WTC11 (cell line): ENCODE results near the gene ASPHD1.

Experiments
- CTCF ChIP-seq: fragments of 200-600 bp; IDR thresholded peaks from 2 replicates; pipeline ENCODE4 v1.8.0; 2022; ENCODE audit warnings: antibody characterized with exemption
- GABPB1 ChIP-seq: sonication (generic); formaldehyde crosslinking; IDR thresholded peaks from 2 replicates; pipeline ENCODE4 v1.8.1; 2023; ENCODE audit warnings: mild to moderate bottlenecking, missing genetic modification reagents
- MAX ChIP-seq: sonication (generic); formaldehyde crosslinking; IDR thresholded peaks from 2 replicates; pipeline ENCODE4 v1.8.0; 2022; ENCODE audit warnings: mild to moderate bottlenecking, missing genetic modification reagents
- ZBTB43 ChIP-seq: sonication (generic); formaldehyde crosslinking; IDR thresholded peaks from 2 replicates; pipeline ENCODE4 v1.8.1; 2023; ENCODE audit warnings: mild to moderate bottlenecking, missing genetic modification reagents
- ZNF121 ChIP-seq: sonication (generic); formaldehyde crosslinking; IDR thresholded peaks from 2 replicates; pipeline ENCODE4 v1.8.0; 2023; ENCODE audit warnings: missing genetic modification reagents
- ZNF138 ChIP-seq: sonication (generic); formaldehyde crosslinking; conservative IDR thresholded peaks from 2 replicates; pipeline ENCODE4 v1.8.1; 2022; ENCODE audit warnings: mild to moderate bottlenecking, moderate library complexity, missing genetic modification reagents

- TF ChIP-seq GABPB1 (no peak), CTCF (no peak), ZNF138 (CRISPR knock-in tag) (no peak), ZBTB43 (CRISPR knock-in tag) (no peak), MAX (CRISPR knock-in tag) (no peak), ZNF121 (no peak)
These were observed 4.7 kb downstream of the ASPHD1 start for GRCh38 chr16:29904947-29905346.
